K562 (cell line): Measurements from ENCODE around the gene GCN1. TPM values are rescaled to one million over a fixed set of nuclear protein-coding genes. Genes with fewer than 3 reads are reported as not detected.

Experiments used
- BACH1 ChIP-seq: fragments of 200-800 bp; sonication (Bioruptor generic); IDR thresholded peaks from 2 replicates; pipeline ENCODE4 v1.6.1; 2016; ENCODE audit warnings: missing genetic modification characterization, missing compliant biosample characterization
- BCLAF1 ChIP-seq, 2 experiments: fragments of 450-650 bp in 1 of 2; IDR thresholded peaks; 2 replicates each; pipeline ENCODE4 v1.6.1; 2011 to 2017; ENCODE audit warnings: low read depth in 2 of 2, antibody characterized with exemption in 1 of 2, borderline replicate concordance in 1 of 2, low read length in 1 of 2, mild to moderate bottlenecking in 1 of 2, mixed read lengths in 1 of 2; ENCODE audit not compliant: control insufficient read depth in 1 of 2
- BCOR ChIP-seq: fragments of 450-650 bp; IDR thresholded peaks from 2 replicates; pipeline ENCODE4 v1.6.1; 2016
- ERF ChIP-seq: fragments of 450-650 bp; formaldehyde crosslinking; IDR thresholded peaks from 2 replicates; pipeline ENCODE4 v1.4.0; 2020; ENCODE audit warnings: mild to moderate bottlenecking, mixed read lengths
- HDAC3 ChIP-seq: fragments of 450-650 bp; IDR thresholded peaks from 2 replicates; pipeline ENCODE4 v1.6.1; 2018; ENCODE audit warnings: borderline replicate concordance, mild to moderate bottlenecking, moderate library complexity; ENCODE audit not compliant: partially characterized antibody
- JUN ChIP-seq, 2 experiments: sonication (generic) in 1 of 2; formaldehyde crosslinking in 1 of 2; IDR thresholded peaks; 2 replicates each; pipeline versions ENCODE4 v1.6.1 to v1.8.0; 2012 to 2022; ENCODE audit warnings: borderline replicate concordance in 2 of 2, mild to moderate bottlenecking in 2 of 2, improper control_type of control experiment in 1 of 2, low read depth in 1 of 2, low read length in 1 of 2, missing genetic modification reagents in 1 of 2
- JUNB ChIP-seq: fragments of 450-650 bp; formaldehyde crosslinking; conservative IDR thresholded peaks from 2 replicates; pipeline ENCODE4 v1.4.0; 2020; ENCODE audit warnings: mild to moderate bottlenecking
- KAT8 ChIP-seq: fragments of 450-650 bp; IDR thresholded peaks from 2 replicates; pipeline ENCODE4 v1.6.1; 2016; ENCODE audit warnings: low read depth, mild to moderate bottlenecking
- MED1 ChIP-seq: sonication (generic); formaldehyde crosslinking; IDR thresholded peaks from 2 replicates; pipeline ENCODE4 v1.8.1; 2023; ENCODE audit warnings: missing genetic modification reagents, borderline replicate concordance
- POLR2AphosphoS5 ChIP-seq: IDR thresholded peaks from 2 replicates; pipeline ENCODE4 v1.6.1; 2011; ENCODE audit warnings: mild to moderate bottlenecking, low read depth, low read length, moderate library complexity; ENCODE audit not compliant: control insufficient read depth, insufficient read depth
- REST ChIP-seq, 2 experiments: fragments of 450-650 bp; formaldehyde crosslinking in 1 of 2; IDR thresholded peaks; 2 replicates each; pipeline versions ENCODE4 v1.4.0 to v1.6.1; 2014 to 2020; ENCODE audit warnings: mild to moderate bottlenecking in 2 of 2, borderline replicate concordance in 1 of 2, low read depth in 1 of 2
- ZBTB7A ChIP-seq: IDR thresholded peaks from 2 replicates; pipeline ENCODE4 v1.6.1; 2011; ENCODE audit warnings: low read depth, mild to moderate bottlenecking, low read length, moderate library complexity, borderline replicate concordance; ENCODE audit not compliant: control insufficient read depth
- ZFP1 ChIP-seq: fragments of 450-650 bp; formaldehyde crosslinking; IDR thresholded peaks from 2 replicates; pipeline ENCODE4 v1.4.0; 2020; ENCODE audit warnings: mild to moderate bottlenecking, mixed read lengths
- ZNF224 ChIP-seq: sonication (generic); formaldehyde crosslinking; IDR thresholded peaks from 2 replicates; pipeline ENCODE4 v1.8.0; 2022; ENCODE audit warnings: mild to moderate bottlenecking, missing genetic modification reagents
- ZNF589 ChIP-seq: fragments of 200-800 bp; sonication (Bioruptor generic); IDR thresholded peaks from 2 replicates; pipeline ENCODE4 v1.6.1; 2016; ENCODE audit warnings: low read depth, missing genetic modification characterization, missing compliant biosample characterization
- polyA plus RNA-seq, 8 experiments: library from polyadenylated mRNA; depleted of rRNA in 4 of 8; stranded (reverse) in 5 of 8; unstranded in 3 of 8; fragments of >200 nt; fragmentation: Nextera tagmentation in 2 of 8; fragmentation: Illumina TruSeq in 1 of 8; extraction: Ambion mirVana in 2 of 8; extraction: Trizol in 1 of 8; gene quantifications; 2 replicates each; pipeline versions ENCODE4 v1.2.1 to v1.2.3, GENCODE V29; 2011 to 2014; ENCODE audit warnings: inconsistent platforms in 1 of 8, missing spikeins in 1 of 8
- total RNA-seq, 7 experiments: library from RNA; depleted of rRNA in 6 of 7; stranded (reverse); fragments of >200 nt in 6 of 7; fragmentation: Illumina TruSeq in 2 of 7; extraction: Trizol in 2 of 7; gene quantifications; 2 replicates each; pipeline versions ENCODE4 v1.2.1 to v1.2.3, GENCODE V29; 2011 to 2021; ENCODE audit warnings: low replicate concordance in 1 of 7

Gene GCN1
- total and polyA plus RNA-seq, 9 of the 15 experiments (the other 6 are each of a cell fraction or from before 2014, with no cell fraction given): 11.9 to 190 (median 51.7) TPM

GRCh38 chr12:120228291-120229070, 34.0 kb upstream of the GCN1 start (continued):
- peak; percentile 94 for TF ChIP-seq REST (IDR thresholded peaks at IDR 0.05; ENCODE audit: borderline replicate concordance)
- peak; percentile 62; the same call in 1 of the 2 replicates for TF ChIP-seq REST (CRISPR knock-in tag; IDR thresholded peaks at IDR 0.05; ENCODE audit: low read depth)
- peak; percentile 27; the same call in 1 of the 2 replicates for TF ChIP-seq BCOR
- no peak for TF ChIP-seq HDAC3
- TF ChIP-seq ZBTB7A: peak; percentile 70; the same call in 1 of the 2 replicates
- no peak for TF ChIP-seq KAT8
- no peak; the same call in 1 of the 2 replicates for TF ChIP-seq ERF
- TF ChIP-seq ZNF589 (CRISPR knock-in tag): 0 out of 2 replicates have a peak, but pooled peaks have one; percentile 44
- TF ChIP-seq BCLAF1 (IDR thresholded peaks at IDR 0.05; ENCODE audit: borderline replicate concordance in 1 of 2, control insufficient read depth in 1 of 2, low read depth in 2 of 2, low read length in 1 of 2): no peak
- no peak for TF ChIP-seq BACH1 (tag)
- TF ChIP-seq JUN (IDR thresholded peaks at IDR 0.05; ENCODE audit: borderline replicate concordance, low read depth, low read length): 0 out of 2 replicates have a peak, but pooled peaks have one; percentile 35
- TF ChIP-seq JUN (CRISPR knock-in tag; IDR thresholded peaks at IDR 0.05; ENCODE audit: borderline replicate concordance): no peak
- no peak for TF ChIP-seq MED1 (CRISPR knock-in tag)
- TF ChIP-seq ZNF224: no peak
- TF ChIP-seq ZFP1: no peak; the same call in 1 of the 2 replicates
- TF ChIP-seq POLR2AphosphoS5: no peak
- TF ChIP-seq JUNB (CRISPR knock-in tag): no peak
